ENCODE measurements around the gene TTC7B. TPM values are rescaled to one million over a fixed set of nuclear protein-coding genes. Genes with fewer than 3 reads are reported as not detected.

The TTC7B gene
- total and polyA plus RNA-seq, 10 of the 15 experiments (the other 5 are each of a cell fraction or from before 2014, with no cell fraction given) = under 0.01 to 1.1 (median 0.26) TPM; not detected in 2

GRCh38 chr14:90742729-90743128, 73.5 kb downstream of the TTC7B start:
- Histone ChIP-seq H2AFZ (ENCODE audit: control insufficient read depth, low read depth, low read length) (no peak overlapping the region), H3K27me3 (replicated peaks in 1 of 2; ENCODE audit: control insufficient read depth in 2 of 2, insufficient read depth in 2 of 2, low read length in 1 of 2) (no peaks in the 10 kb centered on the region), H3K4me3 (no peak overlapping the region), H3K4me2 (ENCODE audit: control insufficient read depth, insufficient read depth) (no peak overlapping the region), H3K27ac (ENCODE audit: control insufficient read depth, insufficient read depth) (no peak overlapping the region), H3K9me3 (replicated peaks; ENCODE audit: control insufficient read depth, insufficient read depth, low read length) (no peaks in the 10 kb centered on the region), H3K79me2 (ENCODE audit: control insufficient read depth, insufficient read depth, low read length) (no peaks in the 10 kb centered on the region), H4K20me1 (ENCODE audit: control insufficient read depth, insufficient read depth) (no peaks in the 10 kb centered on the region), H3K4me1 (ENCODE audit: control insufficient read depth, insufficient read depth, low read length) (no peaks in the 10 kb centered on the region), H3K36me3 (ENCODE audit: control insufficient read depth in 2 of 2, insufficient read depth in 2 of 2, low read length in 1 of 2) (no peaks in the 10 kb centered on the region), H3K9ac (ENCODE audit: control insufficient read depth, insufficient read depth, low read length) (no peak overlapping the region)
- TF ChIP-seq E4F1 (IDR thresholded peaks at IDR 0.05; ENCODE audit: borderline replicate concordance, partially characterized antibody) (no peak), SKIL (IDR thresholded peaks at IDR 0.05; ENCODE audit: low read depth, poor library complexity, severe bottlenecking) (no peak), ATF3 (IDR thresholded peaks at IDR 0.05; ENCODE audit: borderline replicate concordance, extremely low read depth, low read depth, low read length) (no peak), CTCF (IDR thresholded peaks at IDR 0.05 in 2 of 3, conservative IDR thresholded peaks at IDR 0.05 in 1 of 3; ENCODE audit: control insufficient read depth in 2 of 3, extremely low read depth in 1 of 3, insufficient read depth in 1 of 3, low read depth in 3 of 3, low read length in 3 of 3) (no peak), RCOR1 (conservative IDR thresholded peaks at IDR 0.05; ENCODE audit: low read depth, low read length) (no peak), SMAD1 (IDR thresholded peaks at IDR 0.05; ENCODE audit: low read depth, partially characterized antibody) (no peak), EED (IDR thresholded peaks at IDR 0.05; ENCODE audit: low read depth) (no peak), ZNF207 (IDR thresholded peaks at IDR 0.05; ENCODE audit: borderline replicate concordance) (no peak), ZSCAN29 (IDR thresholded peaks at IDR 0.05) (no peak), PAX8 (IDR thresholded peaks at IDR 0.05) (no peak)
- ChIA-PET CTCF (interaction anchor here (1.2 kb wide), 1 partner anchor 9 kb away, joined by 3 read pairs; no protein-coding TSS in a partner anchor), RAD21 (ENCODE audit: unreplicated experiment) (no interaction called here), SMC1A (ENCODE audit: uncharacterized antibody, unreplicated experiment) (no interaction called here), POLR2A (no interaction called here)
- no peak for DNase-seq (ENCODE audit: low read depth, low spot score)
- no TSS peak for BruUV-seq (replicated peaks)
- intact Hi-C loops (cut with micrococcal nuclease; ENCODE audit: unreplicated experiment) (no loop called here), in situ Hi-C loops (cut with MboI) (no loop called here)
- 13% methylated on average over 6 of the region's 6 CpGs for WGBS (ENCODE audit: insufficient coverage, insufficient replicate concordance, low lambda C conversion rate, missing lambda C conversion rate)
- no peak for FAIRE-seq
- no peak for ATAC-seq
